H1 (cell line): ENCODE measurements around the gene CCDC185. TPM values are rescaled to one million over a fixed set of nuclear protein-coding genes. Genes with fewer than 3 reads are reported as not detected.

ENCODE experiments used
- CTCF ChIA-PET: fragments of 300-600 bp; sonication (Branson Sonifier 250); formaldehyde crosslinking; loops from one replicate; lab custom pipeline; 2021; ENCODE audit not compliant: partially characterized antibody; lab: Charles Lee
- POLR2A ChIA-PET: fragments of 300-600 bp; sonication (Branson Sonifier 250); formaldehyde crosslinking; loops from one replicate; lab custom pipeline; 2021; ENCODE audit warnings: inconsistent platforms; ENCODE audit not compliant: partially characterized antibody; lab: Charles Lee
- DNase-seq, 2 experiments: peaks; one replicate each; pipeline versions ENCODE4 v3.0.0 to v3.0.0-alpha.2; 2010 to 2022; ENCODE audit warnings: low spot score in 2 of 2, low read depth in 1 of 2, mixed read lengths in 1 of 2
- FAIRE-seq: peaks from 2 replicates; lab custom pipeline; 2011; peaks lifted over from hg19 to GRCh38; lab: Jason Lieb, UNC
- H2AFZ ChIP-seq: 2 replicates; pipeline ENCODE4 v1.8.1; 2012; ENCODE audit warnings: low read length, inconsistent platforms
- H2AK5ac ChIP-seq: 2 replicates; pipeline ENCODE4 v1.6.1; 2013; ENCODE audit warnings: low read depth, low read length
- H2BK120ac ChIP-seq: replicated peaks from 2 replicates; pipeline ENCODE3; 2013; ENCODE audit warnings: low read depth, low read length, inconsistent platforms
- H2BK12ac ChIP-seq: 2 replicates; pipeline ENCODE4 v1.6.1; 2013; ENCODE audit warnings: low read depth, low read length
- H2BK15ac ChIP-seq: 2 replicates; pipeline ENCODE4 v1.6.1; 2013; ENCODE audit warnings: low read length
- H2BK20ac ChIP-seq: 2 replicates; pipeline ENCODE4 v1.6.1; 2013; ENCODE audit warnings: low read length
- H2BK5ac ChIP-seq: 2 replicates; pipeline ENCODE4 v1.6.1; 2013; ENCODE audit warnings: low read depth, low read length
- H3K14ac ChIP-seq: 2 replicates; pipeline ENCODE4 v1.6.1; 2013; ENCODE audit warnings: inconsistent platforms; ENCODE audit not compliant: insufficient read length
- H3K18ac ChIP-seq: 2 replicates; pipeline ENCODE4 v1.6.1; 2013; ENCODE audit warnings: low read length; ENCODE audit errors: extremely low read depth
- H3K23ac ChIP-seq: 2 replicates; pipeline ENCODE4 v1.6.1; 2013; ENCODE audit warnings: inconsistent platforms; ENCODE audit not compliant: insufficient read length
- H3K23me2 ChIP-seq: 2 replicates; pipeline ENCODE4 v1.6.1; 2013; ENCODE audit warnings: low read depth, low read length
- H3K27ac ChIP-seq: 2 replicates; pipeline ENCODE4 v1.6.1; 2011; ENCODE audit warnings: low read depth, low read length, inconsistent platforms
- H3K27me3 ChIP-seq, 4 experiments: replicated peaks in 1 of 4; 1 replicate in 1 of 4; 2 replicates in 3 of 4; pipeline versions ENCODE4 v1.6.1 to v1.8.1; 2011 to 2013; ENCODE audit warnings: low read length in 3 of 4, mild to moderate bottlenecking in 3 of 4, inconsistent platforms in 2 of 4, mixed read lengths in 2 of 4, moderate library complexity in 1 of 4; ENCODE audit not compliant: control insufficient read depth in 3 of 4, insufficient read depth in 3 of 4; ENCODE audit errors: extremely low read depth in 1 of 4
- H3K36me3 ChIP-seq, 4 experiments: 2 replicates each; pipeline versions ENCODE4 v1.6.1 to v1.8.1; 2011 to 2013; ENCODE audit warnings: mild to moderate bottlenecking in 4 of 4, low read length in 3 of 4, moderate library complexity in 2 of 4, control low read depth in 1 of 4, inconsistent platforms in 1 of 4; ENCODE audit not compliant: insufficient read depth in 4 of 4, control insufficient read depth in 2 of 4
- H3K4ac ChIP-seq: replicated peaks from 2 replicates; pipeline ENCODE3; 2013; ENCODE audit warnings: low read length, low read depth, mixed read lengths, inconsistent platforms; ENCODE audit not compliant: insufficient read length
- H3K4me1 ChIP-seq, 4 experiments: replicated peaks in 1 of 4; 1 replicate in 1 of 4; 2 replicates in 3 of 4; pipeline versions ENCODE4 v1.6.1 to v1.8.1; 2011 to 2013; ENCODE audit warnings: low read length in 3 of 4, inconsistent platforms in 2 of 4, mixed read lengths in 1 of 4; ENCODE audit not compliant: insufficient read depth in 4 of 4, control insufficient read depth in 3 of 4
- H3K4me2 ChIP-seq, 2 experiments: 2 replicates each; pipeline versions ENCODE4 v1.6.1 to v1.8.1; 2011 to 2013; ENCODE audit warnings: low read depth in 2 of 2, low read length in 2 of 2, control low read depth in 1 of 2, inconsistent platforms in 1 of 2, mild to moderate bottlenecking in 1 of 2; ENCODE audit not compliant: insufficient read depth in 1 of 2
- H3K4me3 ChIP-seq, 4 experiments: fragments of 200-600, 300-600 bp in 1 of 4; sonication (generic), shearing (Covaris generic), sonication (Bioruptor Twin) in 1 of 4; 2 replicates each; pipeline versions ENCODE4 v1.5.1 to v1.8.1; 2011 to 2016; ENCODE audit warnings: low read length in 4 of 4, low read depth in 3 of 4, control low read depth in 2 of 4, inconsistent platforms in 2 of 4, mild to moderate bottlenecking in 2 of 4, mixed read lengths in 1 of 4, moderate library complexity in 1 of 4; ENCODE audit not compliant: insufficient read depth in 2 of 4; ENCODE audit errors: extremely low read depth in 1 of 4
- H3K56ac ChIP-seq: replicated peaks from 2 replicates; pipeline ENCODE3; 2013; ENCODE audit warnings: low read depth, mild to moderate bottlenecking, mixed read lengths, low read length, inconsistent platforms; ENCODE audit not compliant: insufficient read length
- H3K79me1 ChIP-seq: 2 replicates; pipeline ENCODE4 v1.6.1; 2013; ENCODE audit warnings: low read depth, low read length, control low read depth
- H3K79me2 ChIP-seq, 2 experiments: 2 replicates each; pipeline versions ENCODE4 v1.6.1 to v1.8.1; 2012 to 2013; ENCODE audit warnings: low read length in 2 of 2, mild to moderate bottlenecking in 2 of 2, inconsistent platforms in 1 of 2; ENCODE audit not compliant: insufficient read depth in 2 of 2, control insufficient read depth in 1 of 2
- H3K9ac ChIP-seq, 4 experiments: replicated peaks in 1 of 4; 1 replicate in 1 of 4; 2 replicates in 3 of 4; pipeline versions ENCODE4 v1.6.1 to v1.8.1; 2011 to 2013; ENCODE audit warnings: low read depth in 3 of 4, low read length in 3 of 4, control low read depth in 2 of 4, mild to moderate bottlenecking in 2 of 4, moderate library complexity in 2 of 4, inconsistent platforms in 1 of 4; ENCODE audit errors: extremely low read depth in 1 of 4
- H3K9me3 ChIP-seq, 2 experiments: 2 replicates each; pipeline versions ENCODE4 v1.6.1 to v1.8.1; 2012 to 2013; ENCODE audit warnings: mild to moderate bottlenecking in 2 of 2, moderate library complexity in 2 of 2, control low read depth in 1 of 2, inconsistent platforms in 1 of 2, low read depth in 1 of 2, low read length in 1 of 2, mixed read lengths in 1 of 2; ENCODE audit not compliant: insufficient read depth in 2 of 2
- H4K20me1 ChIP-seq, 2 experiments: replicated peaks in 1 of 2; 2 replicates each; pipeline versions ENCODE3 to v1.8.1; 2011 to 2013; ENCODE audit warnings: inconsistent platforms in 2 of 2, low read length in 2 of 2, mild to moderate bottlenecking in 1 of 2; ENCODE audit not compliant: insufficient read depth in 2 of 2, control insufficient read depth in 1 of 2
- H4K5ac ChIP-seq: 2 replicates; pipeline ENCODE4 v1.6.1; 2013; ENCODE audit warnings: low read length, low read depth, mixed read lengths, inconsistent platforms; ENCODE audit not compliant: insufficient read length
- H4K8ac ChIP-seq: 2 replicates; pipeline ENCODE4 v1.8.0; 2013; ENCODE audit warnings: mild to moderate bottlenecking, moderate library complexity, low read length, inconsistent platforms; ENCODE audit not compliant: insufficient read depth; ENCODE audit errors: extremely low read depth
- H4K91ac ChIP-seq: replicated peaks from 2 replicates; pipeline ENCODE3; 2013; ENCODE audit warnings: low read length, mixed read lengths, inconsistent platforms; ENCODE audit not compliant: insufficient read length
- ATF2 ChIP-seq: IDR thresholded peaks from 2 replicates; pipeline ENCODE4 v1.6.1; 2012; ENCODE audit warnings: low read length, inconsistent platforms
- CHD1 ChIP-seq: IDR thresholded peaks from 2 replicates; pipeline ENCODE4 v1.6.1; 2012; ENCODE audit warnings: low read depth, low read length, improper control_type of control experiment
- E2F6 ChIP-seq: IDR thresholded peaks from 2 replicates; pipeline ENCODE4 v1.6.1; 2012; ENCODE audit warnings: inconsistent platforms
- EP300 ChIP-seq, 2 experiments: IDR thresholded peaks; 1 replicate in 1 of 2; 2 replicates in 1 of 2; pipeline ENCODE4 v1.6.1; 2011 to 2012; ENCODE audit warnings: low read depth in 2 of 2, low read length in 2 of 2, mild to moderate bottlenecking in 2 of 2, borderline replicate concordance in 1 of 2, inconsistent platforms in 1 of 2, moderate library complexity in 1 of 2
- KDM4A ChIP-seq: IDR thresholded peaks from one replicate; pipeline ENCODE4 v1.7.1; 2012; ENCODE audit warnings: low read depth, mild to moderate bottlenecking, moderate library complexity, low read length, inconsistent platforms; ENCODE audit not compliant: severe bottlenecking
- RAD21 ChIP-seq, 2 experiments: IDR thresholded peaks in 1 of 2; conservative IDR thresholded peaks in 1 of 2; 2 replicates each; pipeline ENCODE4 v1.6.1; 2011; ENCODE audit warnings: low read depth in 2 of 2, low read length in 2 of 2, improper control_type of control experiment in 1 of 2, inconsistent platforms in 1 of 2, mild to moderate bottlenecking in 1 of 2, moderate library complexity in 1 of 2
- SAP30 ChIP-seq: fragments of 300-600 bp; sonication (generic); IDR thresholded peaks from 2 replicates; pipeline ENCODE4 v1.7.1; 2012; ENCODE audit warnings: low read length, moderate library complexity, mild to moderate bottlenecking, inconsistent platforms; ENCODE audit not compliant: insufficient read depth, insufficient replicate concordance
- SIN3A ChIP-seq, 2 experiments: IDR thresholded peaks in 1 of 2; conservative IDR thresholded peaks in 1 of 2; 2 replicates each; pipeline ENCODE4 v1.6.1; 2011 to 2012; ENCODE audit warnings: low read length in 2 of 2, improper control_type of control experiment in 1 of 2, low read depth in 1 of 2, mild to moderate bottlenecking in 1 of 2
- SP1 ChIP-seq: IDR thresholded peaks from 2 replicates; pipeline ENCODE4 v1.6.1; 2011; ENCODE audit warnings: low read depth, low read length
- TEAD4 ChIP-seq: IDR thresholded peaks from 2 replicates; pipeline ENCODE4 v1.6.1; 2012; ENCODE audit warnings: low read depth, low read length, inconsistent platforms, mixed read lengths
- WGBS, 2 experiments: shearing (Covaris generic) in 1 of 2; methylation state at CpG; one replicate each; pipeline versions ENCODE4 v1.1.6 to v1.1.7; 2013 to 2015; ENCODE audit warnings: low lambda C conversion rate in 2 of 2, mixed read lengths in 2 of 2, inconsistent platforms in 1 of 2, low coverage in 1 of 2, missing lambda C conversion rate in 1 of 2; ENCODE audit not compliant: insufficient replicate concordance in 2 of 2, insufficient coverage in 1 of 2, insufficient read length in 1 of 2; ENCODE audit errors: extremely low coverage in 1 of 2, missing lambda C conversion rate in 1 of 2; 5-methylcytosine and 5-hydroxymethylcytosine counted together
- polyA plus RNA-seq, 7 experiments: library from polyadenylated mRNA; depleted of rRNA in 3 of 7; stranded (reverse) in 5 of 7; unstranded in 2 of 7; fragments of >200 nt in 5 of 7; fragments of 200-250 nt in 2 of 7; gene quantifications; 1 replicate in 5 of 7; 2 replicates in 1 of 7; 4 replicates in 1 of 7; pipeline versions ENCODE4 v1.2.1 to v1.2.3, GENCODE V29; 2011 to 2013; ENCODE audit warnings: missing spikeins in 2 of 7, mixed read lengths in 2 of 7
- total RNA-seq: library from RNA; stranded (reverse); fragmentation: NEBNext Ultra II Directional; extraction: Animal tissue kit (Norgen Biotek cat#: 25700); gene quantifications from 2 replicates; pipeline ENCODE4 v1.2.1, GENCODE V29; 2021

The CCDC185 gene
- total and polyA plus RNA-seq, 2 of the 8 experiments (the other 6 are each of a cell fraction or from before 2014, with no cell fraction given): not detected

GRCh38 chr1:223343692-223344091 is 49.5 kb upstream of the CCDC185 start:
- Histone ChIP-seq H4K91ac (no peak overlapping the region), H2BK20ac (no peak overlapping the region), H3K56ac (no peak overlapping the region), H3K23ac (no peak overlapping the region), H3K9me3 (no peaks in the 10 kb centered on the region), H3K27ac (no peak overlapping the region), H3K79me1 (no peaks in the 10 kb centered on the region), H3K23me2 (no peaks in the 10 kb centered on the region), H2BK15ac (no peak overlapping the region), H3K4ac (no peak overlapping the region), H2BK120ac (no peak overlapping the region), H3K9ac (no peak overlapping the region), H4K8ac (no peak overlapping the region), H4K5ac (no peak overlapping the region), H3K4me1 (no peaks in the 10 kb centered on the region), H3K27me3 (no peaks in the 10 kb centered on the region), H2BK5ac (no peak overlapping the region), H4K20me1 (no peaks in the 10 kb centered on the region), H3K36me3 (no peaks in the 10 kb centered on the region), H2BK12ac (no peak overlapping the region), H3K14ac (no peak overlapping the region), H3K4me2 (no peak overlapping the region), H3K18ac (no peak overlapping the region), H3K4me3 (no peak overlapping the region), H2AFZ (no peak overlapping the region), H2AK5ac (no peak overlapping the region), H3K79me2 (no peaks in the 10 kb centered on the region)
- WGBS, 2 experiments: 81% methylated on average over 3 of the region's 3 CpGs; no CpG with 5 or more reads in 1 of the 2 experiments
- DNase-seq (no peak), FAIRE-seq (no peak)
- CTCF ChIA-PET: interaction anchor here (1.0 to 1.4 kb wide), 3 partner anchors 168 to 210 kb away, joined by 3 to 4 read pairs (median 3); no protein-coding TSS in a partner anchor
- POLR2A ChIA-PET: no interaction called here
- TF ChIP-seq CHD1 (no peak), ATF2 (no peak), KDM4A (no peak), RAD21 (IDR thresholded peaks at IDR 0.05 in 1 of 2, conservative IDR thresholded peaks at IDR 0.05 in 1 of 2; ENCODE audit: low read depth in 2 of 2, low read length in 2 of 2) (no peak), E2F6 (no peak), SAP30 (no peak), EP300 (IDR thresholded peaks at IDR 0.05; ENCODE audit: borderline replicate concordance in 1 of 2, low read depth in 2 of 2, low read length in 2 of 2) (no peak), SP1 (no peak), TEAD4 (no peak), SIN3A (conservative IDR thresholded peaks at IDR 0.05 in 1 of 2, IDR thresholded peaks at IDR 0.05 in 1 of 2; ENCODE audit: low read depth in 1 of 2, low read length in 2 of 2) (no peak)
